ENCODE results near the gene CERS3. TPM values are rescaled to one million over a fixed set of nuclear protein-coding genes. Genes with fewer than 3 reads are reported as not detected.

CERS3 gene
- polyA plus RNA-seq, 1 donor = 0.15 TPM

- WGBS (ENCODE audit: insufficient coverage, low lambda C conversion rate) = 37% methylated on average over 2 of the region's 7 CpGs
- Histone ChIP-seq H3K4me3 (ENCODE audit: low read length) (no peak overlapping the region), H3K27me3 (ENCODE audit: control insufficient read depth, insufficient read depth, low read length) (peaks cover 3% of the 10 kb centered on the region), H3K4me1 (ENCODE audit: control insufficient read depth, insufficient read depth, low read length) (no peaks in the 10 kb centered on the region), H3K27ac (ENCODE audit: low read length) (no peak overlapping the region), H3K36me3 (ENCODE audit: control insufficient read depth, insufficient read depth, low read length) (no peaks in the 10 kb centered on the region), H3K9me3 (ENCODE audit: control insufficient read depth, low read depth, low read length) (no peaks in the 10 kb centered on the region)
- no peak for DNase-seq
These were observed 20.0 kb downstream of the CERS3 start for GRCh38 chr15:100508641-100509300.

- no peak overlapping the region for H3K4me3 ChIP-seq (ENCODE audit: low read length)
- DNase-seq = no peak
- H3K27ac ChIP-seq (ENCODE audit: low read length) = no peak overlapping the region
- no peaks in the 10 kb centered on the region for H3K9me3 ChIP-seq (ENCODE audit: control insufficient read depth, low read depth, low read length)
- no peaks in the 10 kb centered on the region for H3K4me1 ChIP-seq (ENCODE audit: control insufficient read depth, insufficient read depth, low read length)
- H3K36me3 ChIP-seq (ENCODE audit: control insufficient read depth, insufficient read depth, low read length) = no peaks in the 10 kb centered on the region
- H3K27me3 ChIP-seq (ENCODE audit: control insufficient read depth, insufficient read depth, low read length) = no peaks in the 10 kb centered on the region
- no CpG with 5 or more reads among the region's 3 CpGs for WGBS (ENCODE audit: insufficient coverage, low lambda C conversion rate)
These were observed 26.1 kb downstream of the CERS3 start for GRCh38 chr15:100502651-100503050.

- no CpG with 5 or more reads among the region's 5 CpGs for WGBS (ENCODE audit: insufficient coverage, low lambda C conversion rate)
- no peaks in the 10 kb centered on the region for H3K27me3 ChIP-seq (ENCODE audit: control insufficient read depth, insufficient read depth, low read length)
- H3K4me1 ChIP-seq (ENCODE audit: control insufficient read depth, insufficient read depth, low read length) = no peaks in the 10 kb centered on the region
- no peak for DNase-seq
- no peaks in the 10 kb centered on the region for H3K9me3 ChIP-seq (ENCODE audit: control insufficient read depth, low read depth, low read length)
- no peak overlapping the region for H3K27ac ChIP-seq (ENCODE audit: low read length)
- H3K36me3 ChIP-seq (ENCODE audit: control insufficient read depth, insufficient read depth, low read length) = no peaks in the 10 kb centered on the region
- no peak overlapping the region for H3K4me3 ChIP-seq (ENCODE audit: low read length)
These were observed 27.6 kb downstream of the CERS3 start for GRCh38 chr15:100501117-100501516.

- 86% methylated on average over 1 of the region's 4 CpGs for WGBS (ENCODE audit: insufficient coverage, low lambda C conversion rate)
- H3K27ac ChIP-seq (ENCODE audit: low read length) = no peak overlapping the region
- H3K9me3 ChIP-seq (ENCODE audit: control insufficient read depth, low read depth, low read length) = no peaks in the 10 kb centered on the region
- peak in 1 of 2 donors; percentile 6 for DNase-seq
- no peak overlapping the region for H3K4me3 ChIP-seq (ENCODE audit: low read length)
- no peaks in the 10 kb centered on the region for H3K4me1 ChIP-seq (ENCODE audit: control insufficient read depth, insufficient read depth, low read length)
- H3K36me3 ChIP-seq (ENCODE audit: control insufficient read depth, insufficient read depth, low read length) = no peaks in the 10 kb centered on the region
- no peaks in the 10 kb centered on the region for H3K27me3 ChIP-seq (ENCODE audit: control insufficient read depth, insufficient read depth, low read length)
These were observed 28.3 kb downstream of the CERS3 start for GRCh38 chr15:100500226-100500990.

- Histone ChIP-seq H3K36me3 (ENCODE audit: control insufficient read depth, insufficient read depth, low read length) (no peaks in the 10 kb centered on the region), H3K4me1 (ENCODE audit: control insufficient read depth, insufficient read depth, low read length) (no peaks in the 10 kb centered on the region), H3K9me3 (ENCODE audit: control insufficient read depth, low read depth, low read length) (no peaks in the 10 kb centered on the region), H3K4me3 (ENCODE audit: low read length) (no peak overlapping the region), H3K27me3 (ENCODE audit: control insufficient read depth, insufficient read depth, low read length) (no peaks in the 10 kb centered on the region), H3K27ac (ENCODE audit: low read length) (no peak overlapping the region)
- DNase-seq = no peak
- WGBS (ENCODE audit: insufficient coverage, low lambda C conversion rate) = no CpG with 5 or more reads among the region's 1 CpG
These were observed 32.9 kb downstream of the CERS3 start for GRCh38 chr15:100495861-100496260.

GRCh38 chr15:100493213-100493612 is 35.5 kb downstream of the CERS3 start:
- H3K4me1 ChIP-seq (ENCODE audit: control insufficient read depth, insufficient read depth, low read length) = no peaks in the 10 kb centered on the region
- DNase-seq = no peak
- H3K9me3 ChIP-seq (ENCODE audit: control insufficient read depth, low read depth, low read length) = no peaks in the 10 kb centered on the region
- no peaks in the 10 kb centered on the region for H3K27me3 ChIP-seq (ENCODE audit: control insufficient read depth, insufficient read depth, low read length)
- no peak overlapping the region for H3K27ac ChIP-seq (ENCODE audit: low read length)
- no peaks in the 10 kb centered on the region for H3K36me3 ChIP-seq (ENCODE audit: control insufficient read depth, insufficient read depth, low read length)
- 100% methylated on average over 1 of the region's 4 CpGs for WGBS (ENCODE audit: insufficient coverage, low lambda C conversion rate)
- no peak overlapping the region for H3K4me3 ChIP-seq (ENCODE audit: low read length)

GRCh38 chr15:100484443-100484842 is 44.3 kb downstream of the CERS3 start:
- Histone ChIP-seq H3K36me3 (ENCODE audit: control insufficient read depth, insufficient read depth, low read length) (no peaks in the 10 kb centered on the region), H3K27ac (ENCODE audit: low read length) (no peak overlapping the region), H3K4me1 (ENCODE audit: control insufficient read depth, insufficient read depth, low read length) (no peaks in the 10 kb centered on the region), H3K27me3 (ENCODE audit: control insufficient read depth, insufficient read depth, low read length) (no peaks in the 10 kb centered on the region), H3K4me3 (ENCODE audit: low read length) (no peak overlapping the region), H3K9me3 (ENCODE audit: control insufficient read depth, low read depth, low read length) (no peaks in the 10 kb centered on the region)
- DNase-seq = no peak
- WGBS (ENCODE audit: insufficient coverage, low lambda C conversion rate) = 89% methylated on average over 3 of the region's 9 CpGs

- Histone ChIP-seq H3K27ac (ENCODE audit: low read length) (no peak overlapping the region), H3K4me3 (ENCODE audit: low read length) (no peak overlapping the region), H3K27me3 (ENCODE audit: control insufficient read depth, insufficient read depth, low read length) (no peaks in the 10 kb centered on the region), H3K4me1 (ENCODE audit: control insufficient read depth, insufficient read depth, low read length) (no peaks in the 10 kb centered on the region), H3K9me3 (ENCODE audit: control insufficient read depth, low read depth, low read length) (no peaks in the 10 kb centered on the region), H3K36me3 (ENCODE audit: control insufficient read depth, insufficient read depth, low read length) (no peaks in the 10 kb centered on the region)
- whole genome bisulfite sequencing (ENCODE audit: insufficient coverage, low lambda C conversion rate) = no CpG with 5 or more reads among the region's 2 CpGs
- DNase-seq = no peak
These were observed 45.4 kb downstream of the CERS3 start for GRCh38 chr15:100483370-100483769.

- DNase-seq = no peak
- H3K36me3 ChIP-seq (ENCODE audit: control insufficient read depth, insufficient read depth, low read length) = no peaks in the 10 kb centered on the region
- no peaks in the 10 kb centered on the region for H3K4me1 ChIP-seq (ENCODE audit: control insufficient read depth, insufficient read depth, low read length)
- H3K27me3 ChIP-seq (ENCODE audit: control insufficient read depth, insufficient read depth, low read length) = no peaks in the 10 kb centered on the region
- no peak overlapping the region for H3K4me3 ChIP-seq (ENCODE audit: low read length)
- WGBS (ENCODE audit: insufficient coverage, low lambda C conversion rate) = no CpG with 5 or more reads among the region's 4 CpGs
- no peaks in the 10 kb centered on the region for H3K9me3 ChIP-seq (ENCODE audit: control insufficient read depth, low read depth, low read length)
- no peak overlapping the region for H3K27ac ChIP-seq (ENCODE audit: low read length)
These were observed 51.9 kb downstream of the CERS3 start for GRCh38 chr15:100476805-100477204.

GRCh38 chr15:100472736-100473135 is 56.0 kb downstream of the CERS3 start:
- no peaks in the 10 kb centered on the region for H3K36me3 ChIP-seq (ENCODE audit: control insufficient read depth, insufficient read depth, low read length)
- no CpG with 5 or more reads among the region's 5 CpGs for WGBS (ENCODE audit: insufficient coverage, low lambda C conversion rate)

More at GRCh38 chr15:100472736-100473135, 56.0 kb downstream of the CERS3 start:
- Histone ChIP-seq H3K4me3 (ENCODE audit: low read length) (no peak overlapping the region), H3K4me1 (ENCODE audit: control insufficient read depth, insufficient read depth, low read length) (no peaks in the 10 kb centered on the region), H3K9me3 (ENCODE audit: control insufficient read depth, low read depth, low read length) (no peaks in the 10 kb centered on the region), H3K27me3 (ENCODE audit: control insufficient read depth, insufficient read depth, low read length) (no peaks in the 10 kb centered on the region), H3K27ac (ENCODE audit: low read length) (no peak overlapping the region)
- DNase-seq = no peak
